ENCODE measurements around the gene ZNF362.

- TF ChIP-seq CTCF (IDR thresholded peaks at IDR 0.05) (no peak), POLR2A (IDR thresholded peaks at IDR 0.05) (no peak)
These were observed 2.5 kb downstream of the ZNF362 start for GRCh38 chr1:33258788-33259274.
